GM21360 (cell line): ENCODE data around the gene CRACR2B.

Experiments used
- ATAC-seq: cut with Tn5 transposase; IDR thresholded peaks from one replicate; pipeline ENCODE4 v1.9.1; 2021; ENCODE audit warnings: mild to moderate bottlenecking, moderate library complexity; ENCODE audit not compliant: unreplicated experiment

Gene CRACR2B

DNA sequence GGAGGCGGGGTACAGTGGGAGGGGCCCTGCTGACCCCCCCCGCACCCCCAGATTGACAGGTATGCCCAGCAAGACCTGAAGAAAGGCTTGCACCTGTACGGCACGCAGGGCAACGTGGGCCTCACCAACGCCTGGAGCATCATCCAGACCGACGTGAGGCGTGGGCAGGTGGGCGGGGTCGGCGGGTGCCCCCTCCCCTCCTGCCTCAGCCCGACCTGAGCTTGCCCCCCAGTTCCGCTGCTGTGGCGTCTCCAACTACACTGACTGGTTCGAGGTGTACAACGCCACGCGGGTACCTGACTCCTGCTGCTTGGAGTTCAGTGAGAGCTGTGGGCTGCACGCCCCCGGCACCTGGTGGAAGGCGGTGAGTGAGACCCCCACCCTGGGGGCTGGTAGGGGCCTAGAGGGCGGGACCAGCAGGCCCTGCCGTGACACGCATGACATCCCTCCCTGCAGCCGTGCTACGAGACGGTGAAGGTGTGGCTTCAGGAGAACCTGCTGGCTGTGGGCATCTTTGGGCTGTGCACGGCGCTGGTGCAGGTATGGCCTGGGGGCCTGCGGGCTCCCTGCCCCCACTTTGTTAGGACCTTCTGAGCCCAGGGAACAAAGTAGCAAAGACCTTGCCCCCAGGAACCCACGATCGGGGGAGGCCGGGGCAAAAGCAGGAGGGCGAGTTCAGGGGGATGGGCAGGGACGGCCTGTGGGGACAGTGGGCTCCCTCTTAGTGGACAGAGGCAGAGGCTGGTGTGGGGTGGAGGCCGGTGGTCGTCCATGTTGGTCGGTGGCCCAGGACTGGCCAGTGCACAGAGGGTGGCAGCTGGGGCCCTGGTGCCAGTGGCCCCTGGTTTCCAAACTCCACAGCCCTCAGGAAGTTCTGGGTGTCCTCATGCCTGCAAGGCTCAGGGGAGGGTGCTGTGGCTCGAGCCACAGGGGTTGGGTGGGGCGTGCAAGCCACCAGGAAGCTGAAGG lies 38.0 kb downstream of the CRACR2B start:
- no peak for ATAC-seq

DNA sequence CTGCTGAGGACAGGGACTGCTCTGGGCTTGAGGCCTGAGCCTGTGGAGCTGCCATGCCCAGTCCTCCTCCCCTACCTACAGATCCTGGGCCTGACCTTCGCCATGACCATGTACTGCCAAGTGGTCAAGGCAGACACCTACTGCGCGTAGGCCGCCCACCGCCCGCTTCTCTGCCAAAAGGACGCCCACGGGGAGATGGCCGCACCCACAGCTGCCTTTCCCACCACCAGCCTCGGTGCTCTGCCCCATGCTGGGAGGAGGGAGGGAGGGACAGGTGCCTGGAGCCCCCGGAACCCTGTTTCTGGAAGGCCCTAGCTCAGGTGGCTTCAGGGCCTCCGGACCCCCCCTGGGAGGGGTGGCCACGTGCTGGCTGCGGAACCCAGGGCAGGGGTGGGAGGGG lies 38.8 kb downstream of the CRACR2B start:
- ATAC-seq, result no peak

DNA sequence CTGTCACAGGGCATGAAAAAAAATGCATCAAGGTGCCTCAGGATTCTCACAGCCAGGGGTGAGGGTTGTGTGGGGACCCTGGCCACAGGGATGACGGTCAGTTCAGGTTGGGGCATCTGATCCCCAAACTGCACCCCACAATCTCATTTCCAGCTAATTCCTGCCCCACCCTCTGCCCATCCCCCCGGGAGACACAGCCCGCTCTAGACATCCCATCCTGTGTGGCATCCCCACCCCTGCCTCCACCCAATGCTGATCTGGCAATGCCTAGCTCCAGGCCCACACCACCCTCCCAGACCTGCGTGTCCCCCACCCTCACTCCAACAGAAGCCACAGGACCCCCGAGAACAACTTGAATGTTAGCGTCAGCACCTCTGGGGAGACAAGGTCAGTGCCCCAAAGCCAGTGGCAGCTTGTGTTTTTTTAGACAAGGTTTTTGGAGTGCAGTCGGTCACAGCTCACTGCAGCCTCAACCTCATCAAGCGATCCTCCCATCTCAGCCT lies 40.2 kb downstream of the CRACR2B start:
- ATAC-seq, result no peak

DNA sequence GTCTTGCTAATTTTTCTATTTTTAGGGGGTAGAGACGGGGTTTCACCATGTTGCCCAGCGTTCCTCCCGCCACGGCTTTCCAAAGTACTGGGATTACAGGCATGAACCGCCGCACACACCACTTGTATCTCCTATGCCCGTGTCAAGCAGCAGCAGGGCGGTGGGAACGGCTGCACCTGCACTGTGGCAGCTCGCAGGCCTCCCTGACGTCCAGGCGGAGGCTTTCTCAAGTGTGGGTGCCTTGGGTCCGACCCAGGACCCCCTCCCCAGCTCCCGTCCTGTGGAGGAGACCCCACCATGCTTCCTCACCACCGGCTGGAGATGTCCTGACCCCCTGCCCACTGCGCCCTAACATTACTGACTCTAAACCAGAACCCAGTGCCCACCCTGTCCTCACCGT lies 40.7 kb downstream of the CRACR2B start:
- ATAC-seq, result no peak

DNA sequence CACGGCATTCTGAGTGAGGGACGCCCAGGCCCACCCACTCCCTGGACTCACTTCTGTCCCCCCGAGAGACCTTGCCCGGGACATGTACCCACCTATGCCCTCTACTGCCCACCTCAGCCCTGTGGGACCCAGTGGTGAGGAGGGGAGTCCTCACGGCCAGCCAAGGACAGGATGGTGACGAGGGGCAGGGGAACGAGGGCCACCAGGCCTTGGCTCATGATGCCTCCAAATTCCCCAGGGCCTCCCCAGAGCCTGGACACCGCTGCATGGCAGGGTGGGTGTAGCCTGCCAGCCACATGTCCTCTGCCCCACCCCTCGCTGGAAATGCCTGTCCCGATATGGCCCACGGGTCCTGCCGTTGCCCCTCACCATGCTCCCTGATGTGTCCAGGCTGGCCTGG lies 41.1 kb downstream of the CRACR2B start:
- ATAC-seq, result no peak

DNA sequence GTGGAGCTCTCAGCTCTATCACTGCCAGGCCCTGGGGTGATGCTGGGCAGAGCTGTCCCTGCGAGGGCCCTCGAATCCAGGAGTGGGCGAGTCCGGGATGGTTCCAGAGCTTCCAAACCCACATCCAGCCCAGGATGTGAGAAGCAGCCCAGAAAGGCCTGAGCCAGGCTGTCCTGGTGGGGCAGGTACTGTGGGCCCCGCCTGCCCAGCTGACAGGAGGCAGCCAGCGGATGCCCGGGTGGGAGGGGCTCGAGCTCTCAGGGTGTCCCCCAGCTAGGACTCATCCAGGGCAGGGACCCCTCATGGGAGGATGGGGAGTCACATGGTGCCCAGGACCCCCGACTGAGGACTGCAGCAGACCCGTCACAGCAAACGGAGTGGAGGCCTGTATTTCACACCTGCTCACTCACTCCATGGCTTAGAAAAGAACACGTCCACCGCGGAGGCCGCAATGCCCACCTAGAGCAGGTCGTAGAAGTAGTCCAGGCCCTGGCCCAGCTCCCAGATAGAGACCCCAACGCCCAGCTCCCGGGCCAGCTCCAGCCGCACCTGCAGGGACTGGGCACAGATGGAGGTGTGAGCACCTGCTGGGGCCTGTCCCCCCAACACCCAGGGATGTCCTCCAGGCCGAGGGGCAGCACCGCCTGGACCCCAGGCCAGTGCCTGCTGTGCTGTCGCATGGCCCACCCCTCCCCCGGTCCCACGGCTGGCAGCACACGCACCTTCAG lies 41.8 kb downstream of the CRACR2B start:
- no peak for ATAC-seq

DNA sequence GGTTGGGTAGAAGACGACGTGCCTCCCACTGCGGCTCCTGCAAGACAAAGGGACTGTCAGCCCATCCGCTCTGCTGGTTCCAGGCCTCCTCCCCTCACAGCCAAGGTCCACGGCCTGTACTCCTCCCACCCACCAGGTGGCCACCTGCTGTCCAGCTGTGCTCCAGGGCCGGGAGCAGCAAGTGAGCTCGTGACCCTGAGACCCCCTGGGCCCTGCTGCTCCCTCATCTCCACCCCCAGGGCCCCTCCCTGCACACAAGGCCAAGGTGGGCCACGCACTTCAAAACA lies 42.4 kb downstream of the CRACR2B start:
- no peak for ATAC-seq

DNA sequence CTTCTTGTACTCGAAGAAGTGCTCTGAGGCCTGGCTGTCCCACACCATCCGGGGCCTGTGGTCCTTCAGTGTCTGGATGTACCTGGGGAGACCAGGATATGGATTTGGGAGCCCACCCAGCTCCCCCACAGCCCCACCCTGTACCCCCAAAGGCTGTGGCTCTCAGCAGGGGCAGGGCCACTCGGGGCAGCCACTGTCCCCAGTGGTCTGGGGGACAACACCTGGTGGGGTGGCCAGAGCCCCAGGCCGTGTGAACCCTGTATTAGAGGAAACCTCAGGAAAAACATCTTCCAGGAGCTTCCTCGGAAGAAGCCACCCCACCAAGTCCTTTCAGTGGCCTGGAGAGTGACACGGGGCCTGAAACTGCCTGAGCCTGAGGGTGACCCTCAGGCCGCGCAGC lies 42.7 kb downstream of the CRACR2B start:
- no peak for ATAC-seq

DNA sequence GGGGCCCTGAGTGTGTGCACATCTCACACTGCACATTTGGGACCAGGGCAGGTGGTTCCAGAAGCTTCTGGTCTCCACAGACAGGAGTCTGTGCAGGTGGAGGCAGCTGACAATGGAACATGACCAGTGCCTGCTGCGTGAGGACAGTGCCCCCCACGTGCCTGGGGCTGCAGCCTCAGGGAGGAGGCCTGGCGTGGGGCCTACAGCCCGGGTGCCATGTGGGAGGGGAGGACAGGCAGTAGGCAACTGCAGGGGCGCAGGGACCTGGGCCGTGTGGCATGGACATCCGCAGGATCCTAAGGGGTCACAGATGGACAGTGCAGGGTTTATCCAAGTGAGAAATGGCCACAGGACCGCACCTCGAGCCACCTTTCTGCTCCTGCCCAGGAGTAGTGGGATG lies 43.8 kb downstream of the CRACR2B start:
- no peak for ATAC-seq

DNA sequence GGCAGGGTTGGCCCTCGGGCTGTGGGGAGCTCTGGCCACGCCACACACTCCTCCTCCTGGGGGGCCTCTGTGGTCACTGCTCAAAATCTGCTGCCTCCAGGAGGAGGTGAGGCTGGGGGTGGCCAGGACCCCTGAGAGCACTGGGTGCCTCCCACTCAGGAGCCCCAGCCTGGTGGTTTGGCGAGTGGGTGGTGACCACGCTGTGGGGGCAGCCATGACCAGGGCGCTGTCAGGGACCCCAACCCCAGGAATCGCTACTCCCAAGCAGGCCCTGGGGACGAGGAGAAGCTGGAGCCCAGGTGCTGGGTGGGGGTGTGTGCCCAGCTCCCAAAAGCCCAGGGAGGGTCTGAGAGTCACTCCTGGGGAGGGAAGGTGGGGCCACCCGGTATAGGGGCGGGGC lies 45.1 kb downstream of the CRACR2B start:
- ATAC-seq, result no peak

DNA sequence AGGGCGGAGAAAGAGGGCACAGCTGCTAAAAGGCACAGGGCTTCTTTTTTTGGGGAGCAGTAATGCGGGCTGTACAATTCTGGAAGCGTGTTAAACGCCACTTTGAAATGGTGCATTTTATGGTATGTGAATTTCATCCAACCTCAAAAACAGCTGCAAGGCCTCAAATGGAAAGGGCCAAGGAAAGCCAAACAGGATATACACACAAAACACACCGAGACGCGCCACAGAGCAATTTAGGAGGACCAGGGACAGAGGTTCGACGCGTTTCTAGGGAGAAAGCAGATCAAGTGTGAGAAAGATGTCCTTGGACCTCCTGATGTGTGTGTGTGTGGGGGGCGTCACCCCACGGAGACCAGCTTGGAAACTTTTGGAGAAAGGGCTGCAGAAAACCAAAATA lies 46.0 kb downstream of the CRACR2B start:
- ATAC-seq, result no peak

DNA sequence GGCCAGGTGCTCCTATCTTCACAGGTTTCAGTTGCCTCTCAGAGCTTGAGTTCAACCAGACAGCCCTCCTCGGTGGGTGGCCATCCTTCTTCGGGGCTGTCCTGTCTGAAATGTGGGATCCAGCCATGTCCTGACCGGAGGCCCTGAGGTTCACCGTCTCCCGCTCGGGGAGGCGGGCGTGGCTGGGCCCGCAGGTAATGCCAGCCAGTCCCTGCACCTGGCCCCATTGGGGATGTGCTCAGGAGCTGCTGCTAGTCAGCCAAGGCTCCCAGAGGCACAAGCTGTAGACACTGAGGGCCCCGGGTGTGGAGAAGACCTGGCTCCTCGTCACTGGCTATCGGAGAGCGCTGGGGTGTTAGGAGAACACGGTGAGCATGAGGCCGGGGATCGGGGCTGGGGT lies 47.5 kb downstream of the CRACR2B start:
- no peak for ATAC-seq

DNA sequence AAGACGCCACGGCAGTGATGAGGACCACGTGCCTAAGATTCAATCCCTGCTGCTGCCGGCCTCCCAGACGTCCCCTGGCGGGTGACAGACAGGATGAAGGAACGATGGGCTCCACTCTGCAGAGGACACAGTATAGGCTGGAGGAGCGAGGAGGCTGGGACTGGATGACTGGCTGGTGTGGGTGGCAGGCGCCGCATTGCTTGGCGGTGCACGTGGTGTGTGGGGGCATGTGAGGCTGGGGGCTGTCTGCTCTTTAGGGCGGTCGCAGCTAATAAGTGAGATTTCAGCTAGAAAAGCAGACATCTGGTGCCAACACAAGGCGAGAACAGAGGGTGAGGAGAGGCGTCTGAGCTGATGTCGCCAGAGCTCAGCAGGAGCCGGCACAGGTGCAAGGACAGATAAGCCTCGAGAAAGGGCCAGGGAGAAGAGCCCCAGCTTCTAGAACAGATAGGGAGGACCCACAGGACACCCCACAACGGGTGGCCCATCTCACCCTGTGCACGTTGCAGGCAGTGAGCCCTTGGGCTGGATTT lies 48.1 kb downstream of the CRACR2B start:
- ATAC-seq, result no peak

DNA sequence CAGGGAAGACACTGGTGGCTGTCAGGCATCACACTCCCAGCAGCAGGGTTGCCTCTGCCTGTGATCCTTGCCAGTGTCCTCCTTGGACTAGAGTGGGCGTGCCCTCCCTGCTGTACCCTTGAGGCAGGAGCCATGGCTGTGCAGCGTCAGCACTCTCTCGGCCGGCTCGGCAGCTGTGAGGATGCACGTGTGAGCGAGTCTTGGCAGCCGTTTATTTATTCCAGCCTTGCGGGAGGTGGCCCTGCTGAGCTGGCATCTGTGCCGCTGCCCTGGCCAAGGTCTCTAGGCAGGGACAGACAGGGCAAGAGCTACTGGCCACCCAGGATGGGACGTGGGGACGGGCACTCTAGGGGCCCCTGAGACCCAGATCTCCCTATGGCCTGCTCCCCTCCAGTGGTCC lies 48.8 kb downstream of the CRACR2B start:
- ATAC-seq, result no peak

DNA sequence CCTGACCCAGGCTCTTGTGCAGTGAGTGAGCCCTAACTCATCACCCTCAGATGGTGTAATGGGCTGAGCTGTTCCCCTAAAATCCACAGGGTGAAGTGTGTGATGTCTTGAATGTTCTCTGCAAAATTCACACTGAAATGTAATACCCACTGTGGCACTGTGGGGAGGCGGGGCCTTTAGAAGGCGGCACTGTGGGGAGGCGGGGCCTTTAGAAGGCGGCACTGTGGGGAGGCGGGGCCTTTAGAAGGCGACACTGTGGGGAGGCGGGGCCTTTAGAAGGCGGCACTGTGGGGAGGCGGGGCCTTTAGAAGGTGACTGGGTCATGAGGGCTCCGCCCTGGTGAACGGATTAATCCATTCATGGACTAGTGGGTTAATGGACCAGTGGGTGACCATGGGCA lies 49.8 kb downstream of the CRACR2B start:
- ATAC-seq, result no peak

DNA sequence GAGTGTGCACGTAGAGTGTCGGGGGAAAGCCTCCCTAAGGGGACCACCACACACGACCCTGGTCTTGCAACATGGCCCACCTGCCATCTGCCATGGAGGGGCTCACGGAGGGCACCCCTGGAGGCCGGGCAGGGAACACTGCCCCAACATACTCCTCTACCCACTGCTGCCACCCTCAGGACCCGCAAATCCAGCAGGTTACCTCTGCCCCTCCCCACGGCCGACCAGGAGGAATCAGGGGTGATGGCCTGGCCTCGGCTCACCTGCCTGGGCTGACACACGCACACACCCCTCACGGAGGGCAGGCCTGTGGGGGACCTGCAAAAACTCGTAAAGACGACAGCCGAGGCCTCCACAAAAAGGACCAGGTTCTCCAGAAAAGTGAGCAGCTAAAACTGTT lies 52.7 kb downstream of the CRACR2B start:
- ATAC-seq, result no peak
